Stimulated activated effector memory CD8-positive, alpha-beta T cell treated with anti-CD3 and anti-CD28 coated beads, Interleukin-12 subunit alpha, Interleukin-12 subunit beta, amount 100 ng/mL, for 72 hours (primary cell): ENCODE data around the gene MAPK7.
A peak's percentile ranks its signal among the peaks of the same experiment; 100 is the strongest.

ENCODE experiments used
- ATAC-seq: fragments of 150-1000 bp; cut with Tn5 transposase; 2 replicates; pipeline ENCODE4 v1.10.0; 2021
- DNase-seq, 2 donors: peaks; one replicate each; pipeline ENCODE4 v3.0.0; 2021 to 2022; ENCODE audit warnings: low spot score in 2 of 2
- H3K27ac Mint-ChIP-seq: one replicate; pipeline ENCODE4 v1.8.0; 2022; ENCODE audit warnings: mild to moderate bottlenecking, mixed read lengths
- H3K36me3 Mint-ChIP-seq: one replicate; pipeline ENCODE4 v1.8.0; 2022; ENCODE audit warnings: mild to moderate bottlenecking, mixed read lengths
- H3K4me1 Mint-ChIP-seq: one replicate; pipeline ENCODE4 v1.8.0; 2022; ENCODE audit warnings: mixed read lengths
- H3K4me3 Mint-ChIP-seq: one replicate; pipeline ENCODE4 v1.8.0; 2022; ENCODE audit warnings: mild to moderate bottlenecking, mixed read lengths
- H3K9me3 Mint-ChIP-seq: one replicate; pipeline ENCODE4 v1.8.0; 2022; ENCODE audit warnings: mixed read lengths

Gene MAPK7

DNA sequence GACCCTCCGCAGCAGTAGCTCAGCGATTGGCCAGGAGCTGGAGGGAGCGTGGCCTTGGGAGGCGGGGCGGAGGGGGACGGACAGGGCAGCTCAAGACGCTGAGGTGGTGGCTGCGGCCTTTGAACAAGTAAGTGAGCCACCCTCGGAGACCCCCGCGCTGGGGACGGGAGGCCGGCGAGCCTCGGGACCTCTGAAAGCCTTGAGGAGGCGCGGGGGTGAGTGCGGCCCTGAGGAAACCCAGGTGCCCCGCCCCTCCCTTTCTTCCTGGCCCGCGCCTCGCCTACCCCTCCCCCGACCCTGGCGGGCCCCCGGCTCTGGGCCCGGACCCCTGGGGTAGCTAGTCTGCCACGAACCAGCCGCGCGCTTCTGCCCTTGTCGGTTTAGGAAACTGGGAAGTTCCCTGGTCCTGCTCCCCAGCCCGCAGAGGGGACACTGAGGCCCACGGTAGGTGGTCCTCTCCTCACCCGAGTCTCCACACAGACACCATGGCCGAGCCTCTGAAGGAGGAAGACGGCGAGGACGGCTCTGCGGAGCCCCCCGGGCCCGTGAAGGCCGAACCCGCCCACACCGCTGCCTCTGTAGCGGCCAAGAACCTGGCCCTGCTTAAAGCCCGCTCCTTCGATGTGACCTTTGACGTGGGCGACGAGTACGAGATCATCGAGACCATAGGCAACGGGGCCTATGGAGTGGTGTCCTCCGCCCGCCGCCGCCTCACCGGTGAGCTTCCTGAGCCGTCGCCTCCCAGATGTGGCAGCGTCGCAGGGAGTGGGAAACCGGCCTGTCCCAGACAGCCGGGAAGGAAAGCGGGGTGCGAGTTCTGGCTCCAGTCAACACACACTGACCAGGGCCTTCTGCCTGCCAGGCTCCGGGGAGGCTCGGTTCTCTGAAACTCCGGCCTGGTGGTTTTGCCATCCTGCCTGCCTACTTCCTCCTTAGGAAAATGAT, at the start of gene MAPK7:
TSS of gene MAPK7 (plus strand) at position 83 of the 945 bp plus-strand sequence. CDS start at position 486, 403 bp downstream.
- DNase-seq (no peak), ATAC-seq (peak; percentile 5)
- Mint-ChIP-seq H3K4me1 (peaks cover 17% of the 10 kb centered on the region), H3K27ac (peak within 1 kb of the TSS; percentile 99), H3K9me3 (no peaks in the 10 kb centered on the region), H3K36me3 (peaks cover 35% of the 10 kb centered on the region), H3K4me3 (peak within 1 kb of the TSS; percentile 99)

DNA sequence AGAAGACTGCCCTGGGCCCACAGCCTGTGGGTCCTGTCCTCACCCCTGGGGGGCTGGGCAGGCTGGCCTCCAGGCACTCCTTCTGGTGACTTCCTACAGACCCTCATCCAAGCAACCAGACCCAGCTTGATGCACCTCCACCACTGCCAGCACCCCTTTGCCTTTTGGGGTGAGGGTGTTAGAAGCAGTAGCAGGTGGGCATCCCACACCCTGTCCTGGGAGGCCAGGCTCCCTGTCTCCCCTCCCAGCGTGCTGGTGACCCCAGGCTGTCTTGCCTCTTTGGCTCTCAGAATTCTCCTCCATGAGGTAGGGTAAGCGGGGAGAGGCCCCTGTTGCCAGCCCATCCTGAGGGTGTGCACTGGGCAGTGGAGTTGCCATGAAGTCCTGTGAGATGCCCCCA, 49.2 kb upstream of the MAPK7 start:
- DNase-seq (no peak), ATAC-seq (no peak)
- H3K27ac Mint-ChIP-seq, result no peak overlapping the region
- H3K4me3 Mint-ChIP-seq, result no peak overlapping the region
- peaks cover 7% of the 10 kb centered on the region for H3K4me1 Mint-ChIP-seq
- H3K36me3 Mint-ChIP-seq, result peaks cover 7% of the 10 kb centered on the region
- H3K9me3 Mint-ChIP-seq, result peaks cover 9% of the 10 kb centered on the region

DNA sequence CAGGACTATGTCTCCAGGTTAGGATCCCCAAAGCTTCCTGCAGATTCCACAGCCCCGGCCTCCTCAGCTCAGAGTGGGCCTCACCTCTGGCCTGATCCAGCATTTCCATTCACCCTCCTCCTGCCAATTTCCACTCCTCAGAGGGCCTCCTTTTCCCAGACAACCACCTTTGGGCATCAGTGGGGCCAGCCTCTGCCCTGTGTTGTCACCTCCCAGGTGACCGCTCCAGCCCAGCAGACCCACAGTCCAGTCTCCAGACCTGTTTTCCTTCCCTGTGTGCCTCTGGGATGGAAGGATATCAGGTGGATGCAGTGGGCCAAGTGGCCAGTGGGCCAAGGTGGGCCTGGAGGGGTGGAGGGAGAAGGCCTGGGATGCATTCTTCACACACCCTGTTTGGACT, 48.5 kb upstream of the MAPK7 start:
- Mint-ChIP-seq H3K36me3 (peaks cover 7% of the 10 kb centered on the region), H3K4me3 (no peak overlapping the region), H3K9me3 (peaks cover 9% of the 10 kb centered on the region), H3K27ac (peak overlapping the region; percentile 10), H3K4me1 (peaks cover 7% of the 10 kb centered on the region)
- DNase-seq (no peak), ATAC-seq (no peak)

DNA sequence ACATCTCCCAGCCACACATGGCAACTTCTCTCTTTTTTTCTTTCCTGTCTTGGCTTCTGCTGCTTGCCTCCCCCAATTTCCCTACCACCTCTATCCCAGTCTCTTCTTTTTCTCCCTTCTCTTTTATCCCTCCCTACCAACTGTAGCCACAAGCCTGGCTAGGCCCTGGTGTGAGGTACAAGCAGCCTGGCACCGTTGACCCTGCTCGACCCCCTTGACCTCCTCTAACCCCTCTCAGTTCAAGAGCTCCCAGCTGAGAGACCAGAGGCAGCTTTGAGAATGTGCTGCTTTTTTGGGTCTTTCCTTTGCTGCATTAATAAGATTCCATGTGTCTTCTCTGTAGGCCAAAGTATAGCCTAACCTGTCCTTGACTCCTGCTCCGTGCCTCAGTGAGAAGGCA, 48.0 kb upstream of the MAPK7 start:
- Mint-ChIP-seq H3K4me1 (peaks cover 7% of the 10 kb centered on the region), H3K27ac (peak overlapping the region; percentile 10), H3K4me3 (no peak overlapping the region), H3K36me3 (peaks cover 7% of the 10 kb centered on the region), H3K9me3 (peaks cover 7% of the 10 kb centered on the region)
- no peak for DNase-seq
- no peak for ATAC-seq

DNA sequence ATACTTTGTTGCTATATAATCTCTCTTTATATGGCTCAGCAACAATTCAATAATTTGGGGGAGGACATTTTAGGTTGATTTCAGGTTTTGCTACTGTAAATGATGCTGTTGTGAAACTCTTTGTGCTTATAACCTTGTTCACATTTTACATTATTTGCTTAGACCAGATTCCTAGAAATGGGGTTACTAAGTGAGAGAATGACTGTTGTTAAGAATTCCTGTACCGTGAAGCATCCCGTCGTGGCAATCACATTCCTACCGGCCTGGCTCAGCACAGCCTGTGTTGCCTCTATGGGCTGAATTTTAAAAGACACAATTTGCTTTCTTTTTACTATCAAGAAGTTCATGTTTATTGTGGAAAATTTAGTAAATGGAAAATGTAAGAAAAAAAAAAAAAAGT, 47.2 kb upstream of the MAPK7 start:
- Mint-ChIP-seq H3K4me1 (peaks cover 7% of the 10 kb centered on the region), H3K27ac (no peak overlapping the region), H3K9me3 (no peaks in the 10 kb centered on the region), H3K4me3 (no peak overlapping the region), H3K36me3 (peaks cover 7% of the 10 kb centered on the region)
- DNase-seq (no peak), ATAC-seq (no peak)

DNA sequence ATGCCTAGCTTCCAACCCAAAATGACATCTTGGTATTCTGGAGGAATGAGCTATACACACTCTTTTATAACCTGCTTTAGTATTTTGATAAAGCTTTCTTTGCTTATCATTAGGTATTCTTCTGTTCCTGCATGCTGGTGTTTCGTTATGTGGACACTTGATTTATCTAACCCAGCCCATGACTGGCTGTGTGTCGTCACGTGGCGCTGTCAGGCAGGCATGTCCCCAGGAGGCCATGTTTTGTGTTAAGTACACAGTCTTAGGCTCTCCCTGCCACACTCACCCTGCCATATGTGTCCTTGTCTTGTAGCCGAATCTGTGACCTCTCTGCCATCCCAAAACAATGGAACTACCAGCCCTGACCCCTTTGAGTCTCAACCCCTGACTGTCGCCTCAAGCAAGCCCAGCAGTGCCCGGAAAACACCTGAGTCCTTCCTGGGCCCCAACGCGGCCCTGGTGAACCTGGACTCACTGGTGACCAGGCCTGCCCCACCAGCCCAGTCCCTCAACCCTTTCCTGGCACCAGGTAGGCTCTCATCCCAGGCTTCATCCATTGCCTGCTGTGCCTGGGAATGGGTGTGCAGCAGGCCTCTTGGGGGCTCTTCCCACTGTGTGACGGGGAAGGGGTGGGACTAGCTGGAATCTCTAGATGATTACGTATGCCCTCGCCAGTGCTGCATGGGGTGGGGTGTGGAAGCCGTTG, 46.6 kb upstream of the MAPK7 start:
- no peak for ATAC-seq
- no peaks in the 10 kb centered on the region for H3K9me3 Mint-ChIP-seq

DNA sequence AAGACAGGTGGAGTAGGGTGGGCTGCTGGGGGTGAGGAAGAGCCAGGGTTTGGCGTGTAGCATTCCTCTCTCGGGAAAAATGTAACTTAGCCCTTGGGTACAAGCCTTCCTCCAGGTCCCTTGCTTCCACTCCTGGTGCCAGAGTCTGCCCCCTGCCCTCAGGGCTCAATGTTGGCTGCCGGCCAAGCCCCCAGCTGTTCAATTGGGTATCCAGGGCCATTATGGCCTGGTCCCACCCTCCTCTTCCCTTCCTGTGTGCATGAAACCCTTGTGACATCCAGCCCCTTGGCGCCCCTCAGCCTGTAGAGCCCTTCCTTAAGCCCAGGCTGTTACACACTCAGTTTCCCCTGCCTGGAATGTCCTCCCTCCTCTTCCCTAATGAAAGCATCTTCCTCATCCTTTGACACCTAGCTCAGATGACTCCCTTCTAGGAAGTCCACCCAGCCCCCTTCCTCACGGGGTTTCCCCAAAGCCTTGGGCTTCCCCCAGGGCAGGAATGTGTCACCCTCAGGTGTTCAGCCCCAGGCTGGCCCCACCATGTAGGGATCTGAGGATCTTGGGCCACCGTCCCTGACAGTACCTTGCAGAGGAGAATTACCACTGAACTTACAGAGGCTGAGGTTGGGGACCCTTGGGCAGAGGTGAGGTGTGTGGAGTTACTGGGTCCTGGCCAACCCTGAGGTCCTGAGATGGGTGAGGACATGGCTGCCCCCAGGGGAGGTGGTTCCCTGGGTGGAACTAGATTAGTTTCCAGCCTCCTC, 45.7 kb upstream of the MAPK7 start:
- H3K4me1 Mint-ChIP-seq, result peaks cover 12% of the 10 kb centered on the region
- DNase-seq, result no peak
- H3K36me3 Mint-ChIP-seq, result peaks cover 7% of the 10 kb centered on the region
- H3K4me3 Mint-ChIP-seq, result no peak overlapping the region
- no peaks in the 10 kb centered on the region for H3K9me3 Mint-ChIP-seq
- no peak overlapping the region for H3K27ac Mint-ChIP-seq
- peak; percentile 47 for ATAC-seq

More for the DNA sequence above, 46.6 kb upstream of the MAPK7 start:
- peaks cover 7% of the 10 kb centered on the region for H3K36me3 Mint-ChIP-seq
- peaks cover 7% of the 10 kb centered on the region for H3K4me1 Mint-ChIP-seq
- no peak overlapping the region for H3K4me3 Mint-ChIP-seq
- DNase-seq, result no peak
- no peak overlapping the region for H3K27ac Mint-ChIP-seq

DNA sequence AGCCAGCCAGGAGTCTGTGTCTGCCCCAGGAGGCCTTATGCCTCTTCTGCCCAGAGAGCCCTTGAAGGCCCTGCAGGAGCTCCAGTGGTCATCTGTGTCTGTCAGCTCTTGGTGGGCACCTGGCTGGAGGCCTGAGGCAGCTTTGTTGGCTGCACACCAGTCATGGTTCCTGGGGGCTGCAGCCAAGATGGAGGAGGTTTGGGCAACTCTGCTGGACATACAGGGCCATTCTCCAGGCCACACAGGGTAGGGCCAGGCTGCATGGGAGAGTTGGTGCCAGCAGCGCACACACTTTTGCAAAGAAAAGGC, 45.2 kb upstream of the MAPK7 start:
- H3K4me1 Mint-ChIP-seq, result peaks cover 12% of the 10 kb centered on the region
- no peak for ATAC-seq
- no peaks in the 10 kb centered on the region for H3K9me3 Mint-ChIP-seq
- DNase-seq, result no peak
- no peak overlapping the region for H3K27ac Mint-ChIP-seq
- H3K4me3 Mint-ChIP-seq, result no peak overlapping the region
- H3K36me3 Mint-ChIP-seq, result peaks cover 7% of the 10 kb centered on the region

DNA sequence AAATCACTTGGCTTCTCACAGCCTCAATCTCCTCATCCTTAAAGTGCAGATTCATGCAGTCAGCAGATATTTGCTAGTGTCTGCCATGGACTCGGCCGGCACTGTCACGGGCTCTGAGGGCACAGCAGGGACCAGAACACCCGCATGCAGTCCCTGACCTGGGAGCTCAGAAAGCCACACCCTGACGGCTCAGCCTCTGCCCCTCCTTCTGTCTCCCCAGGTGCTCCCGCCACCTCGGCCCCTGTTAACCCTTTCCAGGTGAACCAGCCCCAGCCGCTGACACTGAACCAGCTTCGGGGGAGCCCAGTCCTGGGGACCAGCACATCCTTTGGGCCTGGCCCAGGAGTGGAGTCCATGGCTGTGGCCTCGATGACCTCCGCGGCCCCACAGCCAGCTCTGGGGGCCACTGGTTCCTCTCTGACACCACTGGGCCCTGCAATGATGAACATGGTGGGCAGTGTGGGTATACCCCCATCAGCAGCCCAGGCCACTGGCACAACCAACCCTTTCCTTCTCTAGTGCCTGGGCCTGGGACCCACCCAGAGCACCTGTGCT, 44.5 kb upstream of the MAPK7 start:
- ATAC-seq, result no peak
- Mint-ChIP-seq H3K27ac (no peak overlapping the region), H3K4me1 (peaks cover 12% of the 10 kb centered on the region), H3K9me3 (no peaks in the 10 kb centered on the region), H3K36me3 (peaks cover 7% of the 10 kb centered on the region), H3K4me3 (no peak overlapping the region)
- DNase-seq, result no peak

DNA sequence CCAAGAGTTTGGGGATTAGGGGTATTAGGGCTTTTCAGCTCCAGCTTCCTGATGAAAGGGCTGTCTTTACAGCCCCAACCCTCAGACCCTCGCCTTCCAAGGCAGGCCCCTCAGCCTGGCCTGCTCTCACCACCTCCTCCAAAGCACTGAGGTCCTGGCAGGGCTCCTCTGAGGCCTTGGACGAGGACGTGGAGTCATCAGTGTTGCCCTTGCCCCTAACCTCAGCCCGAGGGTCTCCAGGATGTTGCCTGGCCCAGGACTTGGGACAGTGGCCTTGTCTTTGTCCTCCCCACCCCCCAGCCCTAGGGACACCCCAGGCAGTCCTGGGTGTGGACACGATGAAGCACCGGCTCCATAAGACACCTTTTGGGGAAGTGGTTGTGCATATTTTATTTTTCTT, 44.0 kb upstream of the MAPK7 start:
- H3K4me3 Mint-ChIP-seq, result no peak overlapping the region
- peaks cover 7% of the 10 kb centered on the region for H3K36me3 Mint-ChIP-seq
- peaks cover 12% of the 10 kb centered on the region for H3K4me1 Mint-ChIP-seq
- H3K27ac Mint-ChIP-seq, result no peak overlapping the region
- no peak for ATAC-seq
- H3K9me3 Mint-ChIP-seq, result no peaks in the 10 kb centered on the region
- DNase-seq, result no peak

DNA sequence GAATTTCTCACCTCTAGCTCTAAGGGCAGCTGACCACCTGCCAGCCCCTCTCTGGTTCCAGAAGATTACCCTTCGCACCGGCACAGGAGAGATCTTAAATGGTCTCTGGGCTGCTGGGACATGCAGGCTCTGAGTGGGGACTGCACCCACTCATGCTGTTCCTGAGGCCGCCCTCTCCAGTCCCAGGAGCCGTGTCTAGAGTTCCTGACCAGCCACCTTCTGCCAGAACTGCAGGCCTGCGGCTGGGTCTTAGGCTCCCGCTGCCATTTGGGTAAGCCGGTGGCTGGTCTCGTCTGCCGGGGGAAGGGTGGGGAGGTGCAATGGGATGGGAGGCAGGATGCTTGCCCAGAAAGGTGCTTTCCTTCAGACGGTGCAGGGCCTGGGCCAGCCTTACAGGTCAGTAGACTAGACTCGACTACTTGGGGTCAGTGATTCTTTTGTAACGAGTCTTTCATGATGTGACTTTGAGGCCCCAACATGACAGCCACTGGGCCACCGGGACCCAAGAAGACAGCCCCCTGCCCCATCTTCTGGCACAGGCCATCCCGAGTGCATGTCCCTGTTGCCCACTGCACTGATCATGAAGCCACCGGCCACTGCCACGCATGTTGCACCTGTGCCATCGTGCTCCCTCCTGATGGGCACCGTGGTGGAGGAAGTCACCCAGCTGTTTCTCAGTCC, 42.2 kb upstream of the MAPK7 start:
- peaks cover 7% of the 10 kb centered on the region for H3K36me3 Mint-ChIP-seq
- no peak for ATAC-seq
- no peak overlapping the region for H3K27ac Mint-ChIP-seq
- no peak for DNase-seq
- no peak overlapping the region for H3K4me3 Mint-ChIP-seq
- no peaks in the 10 kb centered on the region for H3K9me3 Mint-ChIP-seq
- peaks cover 12% of the 10 kb centered on the region for H3K4me1 Mint-ChIP-seq

DNA sequence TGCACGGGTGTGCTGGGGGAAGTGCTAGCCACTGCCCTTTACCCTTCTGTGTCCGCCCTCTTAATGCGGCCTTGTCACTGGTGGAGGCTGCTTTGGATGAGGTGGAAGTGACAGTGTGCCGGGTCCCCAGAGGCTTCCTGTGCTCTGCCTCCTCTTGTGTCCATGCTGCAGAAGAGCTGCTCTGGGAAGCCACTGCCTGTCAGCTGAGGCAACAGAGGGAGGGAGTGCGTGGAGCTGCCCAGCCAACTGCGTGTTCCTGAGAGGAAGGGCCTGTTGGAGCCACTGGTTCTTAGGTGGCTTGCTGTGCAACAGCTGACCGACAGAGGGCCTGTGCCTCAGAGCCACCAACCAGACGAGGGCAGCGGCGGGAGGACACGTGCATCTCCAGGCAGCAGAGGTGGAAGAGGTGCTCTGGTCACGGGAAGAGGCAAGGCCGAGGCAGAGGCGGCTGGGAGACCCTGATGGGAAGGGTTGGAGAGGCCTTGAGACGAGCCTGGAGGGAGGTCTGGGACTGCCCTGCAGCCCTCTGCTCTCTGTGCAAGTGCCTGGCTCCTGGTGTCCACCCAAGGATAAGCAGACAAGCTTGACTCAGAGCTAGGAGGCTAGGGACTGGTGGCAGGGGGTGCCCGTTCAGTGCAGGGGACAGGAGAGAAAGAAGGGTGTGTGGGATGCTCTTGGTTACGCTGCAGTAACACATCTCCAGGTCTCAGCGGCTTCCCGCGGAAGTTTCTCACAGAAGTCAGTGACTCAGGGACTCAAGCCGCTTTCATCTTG, 41.2 kb upstream of the MAPK7 start:
- H3K27ac Mint-ChIP-seq, result no peak overlapping the region
- no peaks in the 10 kb centered on the region for H3K9me3 Mint-ChIP-seq
- H3K4me1 Mint-ChIP-seq, result peaks cover 12% of the 10 kb centered on the region
- no peak overlapping the region for H3K4me3 Mint-ChIP-seq
- H3K36me3 Mint-ChIP-seq, result peaks cover 12% of the 10 kb centered on the region
- DNase-seq (no peak), ATAC-seq (no peak)

DNA sequence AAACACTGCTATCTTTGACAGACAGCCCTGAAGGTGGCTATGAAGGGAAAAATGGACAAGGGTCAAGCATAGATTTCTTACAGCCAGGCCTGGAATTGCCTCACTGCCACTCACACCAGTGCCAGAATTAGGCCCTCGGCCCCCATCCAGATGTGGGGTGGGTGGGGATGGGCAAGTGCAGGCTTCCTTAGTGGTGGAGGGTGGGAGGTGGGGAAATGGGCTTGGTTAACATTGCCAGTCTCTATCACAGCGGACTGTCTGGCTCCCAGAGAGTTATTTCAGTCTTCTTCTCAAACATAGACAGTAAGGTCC, 40.6 kb upstream of the MAPK7 start:
- no peak overlapping the region for H3K4me3 Mint-ChIP-seq
- DNase-seq (no peak), ATAC-seq (no peak)
- H3K27ac Mint-ChIP-seq, result no peak overlapping the region
- H3K9me3 Mint-ChIP-seq, result no peaks in the 10 kb centered on the region
- peaks cover 9% of the 10 kb centered on the region for H3K36me3 Mint-ChIP-seq
- H3K4me1 Mint-ChIP-seq, result peaks cover 8% of the 10 kb centered on the region
